CD14-positive monocyte (primary cell): ENCODE measurements around the gene ATP2B1. TPM values are rescaled to one million over a fixed set of nuclear protein-coding genes. Genes with fewer than 3 reads are reported as not detected.

Experiments used
- DNase-seq, 3 donors: peaks; one replicate each; pipeline ENCODE4 v3.0.0-alpha.2; 2011 to 2022
- H2AFZ ChIP-seq: 2 replicates; pipeline ENCODE4 v1.6.0; 2012; ENCODE audit warnings: mild to moderate bottlenecking, low read depth, low read length, inconsistent platforms; ENCODE audit not compliant: insufficient read depth, poor library complexity, severe bottlenecking
- H3K27ac ChIP-seq, 2 donors: 1 replicate in 1 of 2; 2 replicates in 1 of 2; pipeline ENCODE4 v1.5.1; 2012 to 2013; ENCODE audit warnings: low read length in 2 of 2, control low read depth in 1 of 2, inconsistent platforms in 1 of 2, low read depth in 1 of 2, mild to moderate bottlenecking in 1 of 2
- H3K27me3 ChIP-seq, 2 donors: one replicate each; pipeline versions ENCODE4 v1.6.0 to v1.6.1; 2011 to 2013; ENCODE audit warnings: low read length in 2 of 2; ENCODE audit not compliant: control insufficient read depth in 2 of 2, insufficient read depth in 2 of 2
- H3K36me3 ChIP-seq, 2 donors: replicated peaks in 1 of 2; 1 replicate in 1 of 2; 2 replicates in 1 of 2; pipeline versions ENCODE4 v1.5.1 to v1.6.1; 2012 to 2013; ENCODE audit warnings: low read length in 2 of 2, control low read depth in 1 of 2, inconsistent platforms in 1 of 2, mild to moderate bottlenecking in 1 of 2; ENCODE audit not compliant: insufficient read depth in 2 of 2, control insufficient read depth in 1 of 2
- H3K4me1 ChIP-seq, 2 donors: 1 replicate in 1 of 2; 2 replicates in 1 of 2; pipeline versions ENCODE4 v1.5.1 to v1.6.1; 2012 to 2013; ENCODE audit warnings: low read length in 2 of 2, control low read depth in 1 of 2, inconsistent platforms in 1 of 2, mild to moderate bottlenecking in 1 of 2, moderate library complexity in 1 of 2; ENCODE audit not compliant: insufficient read depth in 2 of 2, control insufficient read depth in 1 of 2
- H3K4me2 ChIP-seq: replicated peaks from 2 replicates; pipeline ENCODE3; 2012; ENCODE audit warnings: low read length, moderate library complexity, mild to moderate bottlenecking; ENCODE audit not compliant: poor library complexity, severe bottlenecking; ENCODE audit errors: extremely low read depth
- H3K4me3 ChIP-seq, 3 experiments: fragments of 200-600 bp in 1 of 3; sonication (generic) in 1 of 3; replicated peaks in 1 of 3; 1 replicate in 2 of 3; 2 replicates in 1 of 3; pipeline ENCODE4 v1.5.1; 2011 to 2013; ENCODE audit warnings: low read length in 3 of 3, mild to moderate bottlenecking in 3 of 3, control low read depth in 2 of 3, low read depth in 2 of 3, inconsistent platforms in 1 of 3, moderate library complexity in 1 of 3
- H3K79me2 ChIP-seq: 2 replicates; pipeline ENCODE4 v1.6.0; 2012; ENCODE audit warnings: mild to moderate bottlenecking, control low read depth, inconsistent platforms, low read length, moderate library complexity; ENCODE audit not compliant: insufficient read depth
- H3K9ac ChIP-seq: 2 replicates; pipeline ENCODE4 v1.6.0; 2017; ENCODE audit warnings: low read length, mild to moderate bottlenecking; ENCODE audit not compliant: insufficient read depth, poor library complexity, severe bottlenecking
- H3K9me3 ChIP-seq, 2 donors: replicated peaks in 1 of 2; 1 replicate in 1 of 2; 2 replicates in 1 of 2; pipeline versions ENCODE4 v1.5.1 to v1.6.1; 2012 to 2013; ENCODE audit warnings: low read length in 2 of 2, control low read depth in 1 of 2; ENCODE audit not compliant: control insufficient read depth in 1 of 2, insufficient read depth in 1 of 2
- H4K20me1 ChIP-seq: 2 replicates; pipeline ENCODE4 v1.6.0; 2012; ENCODE audit warnings: mild to moderate bottlenecking, low read length, control low read depth, moderate library complexity; ENCODE audit not compliant: insufficient read depth
- H3K27ac Mint-ChIP-seq, 7 donors: one replicate each; pipeline ENCODE4 v1.8.0; 2020; ENCODE audit warnings: mild to moderate bottlenecking in 7 of 7, mixed read lengths in 7 of 7, moderate library complexity in 6 of 7, inconsistent platforms in 2 of 7
- H3K27me3 Mint-ChIP-seq, 3 donors: one replicate each; pipeline ENCODE4 v1.8.0; 2021 to 2022; ENCODE audit warnings: low read depth in 3 of 3, mild to moderate bottlenecking in 3 of 3, mixed read lengths in 3 of 3, moderate library complexity in 3 of 3, inconsistent platforms in 1 of 3
- H3K36me3 Mint-ChIP-seq, 2 donors: one replicate each; pipeline ENCODE4 v1.8.0; 2020; ENCODE audit warnings: mixed read lengths in 2 of 2, inconsistent platforms in 1 of 2, mild to moderate bottlenecking in 1 of 2
- H3K4me1 Mint-ChIP-seq: one replicate; pipeline ENCODE4 v1.8.0; 2020; ENCODE audit warnings: mild to moderate bottlenecking, mixed read lengths
- H3K4me3 Mint-ChIP-seq, 2 donors: one replicate each; pipeline ENCODE4 v1.8.0; 2020; ENCODE audit warnings: mild to moderate bottlenecking in 2 of 2, mixed read lengths in 2 of 2, moderate library complexity in 1 of 2
- H3K9me3 Mint-ChIP-seq, 7 donors: one replicate each; pipeline ENCODE4 v1.8.0; 2020 to 2022; ENCODE audit warnings: mixed read lengths in 7 of 7, mild to moderate bottlenecking in 6 of 7, moderate library complexity in 6 of 7, inconsistent platforms in 2 of 7
- CTCF ChIP-seq: fragments of 200-600 bp; IDR thresholded peaks from one replicate; pipeline ENCODE4 v1.8.0; 2022; ENCODE audit warnings: antibody characterized with exemption, mild to moderate bottlenecking
- WGBS: methylation state at CpG from one replicate; pipeline ENCODE4 v1.1.5; 2013; ENCODE audit warnings: missing lambda C conversion rate; ENCODE audit not compliant: insufficient coverage; 5-methylcytosine and 5-hydroxymethylcytosine counted together
- intact Hi-C, 2 donors: fragments of 100-400 bp; cut with micrococcal nuclease; formaldehyde crosslinking; loops; one replicate each; pipeline versions ENCODE4 v1.15.0 to v1.15.1; 2023
- polyA plus RNA-seq, 3 donors: library from polyadenylated mRNA; depleted of rRNA in 1 of 3; unstranded in 2 of 3; stranded (reverse) in 1 of 3; fragments of 300-500 nt in 2 of 3; fragments of >200 nt in 1 of 3; fragmentation: Illumina TruSeq in 2 of 3; gene quantifications; 1 replicate in 2 of 3; 2 replicates in 1 of 3; pipeline ENCODE4 v1.2.3, GENCODE V29; 2012 to 2021

Gene ATP2B1
- polyA plus RNA-seq, 3 donors = 35.9 to 59.3 (median 53.9) TPM

DNA sequence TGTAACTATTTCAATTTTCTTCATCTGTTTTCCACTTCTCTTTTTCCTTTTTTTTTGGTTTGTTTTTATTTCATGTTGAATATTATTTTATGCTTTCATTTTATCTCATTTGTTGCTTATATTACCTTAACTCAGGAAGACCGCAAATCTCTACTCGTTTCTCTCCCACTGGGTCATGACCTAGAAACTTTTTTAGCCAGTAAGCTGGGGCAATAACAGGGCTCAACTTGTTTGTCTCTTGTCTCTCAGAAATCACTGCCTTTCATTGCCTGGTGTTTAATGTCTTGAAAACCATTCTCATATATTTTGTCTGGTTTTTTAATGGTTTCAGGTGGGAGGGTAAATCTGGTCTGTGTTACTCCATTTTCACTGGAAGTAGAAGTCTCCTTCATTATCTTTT, 36.6 kb upstream of the ATP2B1 start:
- H3K9ac ChIP-seq = no peak overlapping the region
- intact Hi-C loops = no loop called here
- peaks cover 10% of the 10 kb centered on the region for H3K4me1 Mint-ChIP-seq
- WGBS = no CpG with 5 or more reads among the region's 2 CpGs
- no peak overlapping the region for H2AFZ ChIP-seq
- H3K27ac Mint-ChIP-seq = peak overlapping the region in 1 of 7 donors; percentile 28
- H3K4me1 ChIP-seq = peaks cover 0 to 13% of the 10 kb centered on the region in 2 donors
- H3K79me2 ChIP-seq = no peaks in the 10 kb centered on the region
- H4K20me1 ChIP-seq = no peaks in the 10 kb centered on the region
- H3K4me3 Mint-ChIP-seq = no peak overlapping the region
- no peaks in the 10 kb centered on the region for H3K27me3 ChIP-seq
- no peak overlapping the region for H3K4me2 ChIP-seq
- no peak for DNase-seq
- no peaks in the 10 kb centered on the region for H3K36me3 ChIP-seq
- no peak overlapping the region for H3K4me3 ChIP-seq
- peaks cover 5 to 8% of the 10 kb centered on the region in 2 donors for H3K36me3 Mint-ChIP-seq
- TF ChIP-seq CTCF = no peak
- H3K27me3 Mint-ChIP-seq = no peaks in the 10 kb centered on the region
- peaks cover 14 to 26% (median 19%) of the 10 kb centered on the region in 7 donors for H3K9me3 Mint-ChIP-seq
- H3K27ac ChIP-seq = no peak overlapping the region
- peaks cover 5 to 10% of the 10 kb centered on the region in 2 donors for H3K9me3 ChIP-seq

DNA sequence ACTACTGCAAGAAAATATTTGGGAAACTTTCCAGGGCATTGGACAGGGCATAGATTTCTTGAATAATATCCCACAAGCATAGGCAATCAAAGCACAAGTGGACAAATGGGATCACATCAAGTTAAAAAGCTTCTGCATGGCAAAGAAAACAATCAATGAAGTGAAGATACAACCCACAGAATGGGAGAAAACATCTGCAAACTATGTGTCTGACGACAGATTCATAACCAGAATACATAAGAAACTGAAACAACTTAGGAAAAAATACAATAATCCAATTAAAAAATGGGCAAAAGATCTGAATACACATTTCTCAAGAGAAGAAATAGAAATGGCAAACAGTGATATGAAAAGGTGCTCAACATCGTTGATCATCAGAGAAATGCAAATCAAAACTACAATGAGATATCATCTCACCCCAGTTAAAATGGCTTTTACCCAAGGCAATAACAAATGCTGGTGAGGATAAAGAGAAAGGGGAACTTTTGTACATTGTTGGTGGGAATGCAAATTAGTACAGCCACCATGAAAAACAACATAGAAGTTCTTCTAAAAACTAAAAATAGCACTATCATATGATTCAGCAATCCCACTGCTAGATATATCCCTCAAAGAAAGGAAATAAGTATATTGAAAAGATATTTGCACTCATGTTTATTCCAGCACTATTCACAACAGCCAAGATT, 33.8 kb upstream of the ATP2B1 start:
- Histone ChIP-seq H3K79me2 (no peaks in the 10 kb centered on the region), H3K4me1 (peaks cover 0 to 13% of the 10 kb centered on the region in 2 donors), H3K4me3 (no peak overlapping the region), H3K9me3 (peaks cover 9 to 26% of the 10 kb centered on the region in 2 donors), H3K27me3 (no peaks in the 10 kb centered on the region), H3K9ac (no peak overlapping the region), H3K4me2 (no peak overlapping the region), H3K36me3 (no peaks in the 10 kb centered on the region), H4K20me1 (no peaks in the 10 kb centered on the region), H2AFZ (no peak overlapping the region), H3K27ac (no peak overlapping the region)
- Mint-ChIP-seq H3K4me1 (peaks cover 10% of the 10 kb centered on the region), H3K4me3 (no peak overlapping the region), H3K9me3 (peaks cover 30 to 37% (median 34%) of the 10 kb centered on the region in 7 donors), H3K27ac (peak overlapping the region in 5 of 7 donors; percentile 16 to 85 (median 22)), H3K36me3 (peaks cover 6 to 15% of the 10 kb centered on the region in 2 donors), H3K27me3 (no peaks in the 10 kb centered on the region)
- WGBS = no CpG with 5 or more reads among the region's 2 CpGs
- no peak for DNase-seq
- TF ChIP-seq CTCF = no peak
- intact Hi-C loops = no loop called here
